Activated CD4-positive, alpha-beta T cell treated with anti-CD3 and anti-CD28 coated beads for 48 hours (primary cell): ENCODE results near the gene GIMAP5.
"Not testable (repeated sequence)": the region's sequence is repeated elsewhere in the genome, so short reads cannot be mapped to it uniquely, and the experiment has no call there.

Experiments
- DNase-seq: peaks from one replicate; pipeline ENCODE4 v3.0.0-alpha.2; 2020

GIMAP5 gene

DNA sequence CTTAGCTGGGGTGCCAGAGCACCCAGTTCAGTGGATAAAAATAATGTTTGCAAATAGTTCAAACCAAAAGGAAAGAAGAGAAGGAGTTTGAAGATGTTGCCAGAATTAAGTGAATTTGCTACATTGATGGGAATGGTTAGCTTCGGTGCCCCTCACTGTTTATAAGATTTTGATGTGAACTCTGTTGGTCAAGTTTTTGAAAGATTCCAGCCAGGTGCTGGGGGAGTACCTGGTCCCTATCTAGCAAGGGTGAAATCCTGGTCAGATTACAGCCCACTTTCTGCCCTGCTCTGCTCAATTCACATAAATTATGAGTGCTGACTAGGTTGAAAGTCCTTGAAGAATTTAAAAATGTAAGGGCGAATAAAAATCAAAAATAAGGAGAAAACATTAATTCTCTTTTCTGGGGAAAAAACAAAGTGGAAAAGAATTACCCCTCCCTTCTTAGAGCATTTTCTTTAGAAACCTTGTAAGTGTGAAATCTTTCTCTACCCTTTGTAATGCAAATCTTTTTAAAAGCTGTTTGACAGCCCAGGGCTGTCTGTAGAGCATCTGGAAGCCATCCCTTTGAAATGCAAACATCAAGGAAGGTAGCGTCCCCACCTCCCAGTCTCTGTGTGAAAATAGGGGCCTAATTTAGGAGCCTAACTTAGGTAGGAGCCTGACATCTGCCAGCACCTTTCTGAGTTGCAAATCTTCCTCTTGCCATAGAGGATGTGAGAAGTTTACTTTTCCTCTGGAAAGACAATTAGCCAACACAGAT is 1.4 kb upstream of the GIMAP5 start:
- DNase-seq, result no peak

DNA sequence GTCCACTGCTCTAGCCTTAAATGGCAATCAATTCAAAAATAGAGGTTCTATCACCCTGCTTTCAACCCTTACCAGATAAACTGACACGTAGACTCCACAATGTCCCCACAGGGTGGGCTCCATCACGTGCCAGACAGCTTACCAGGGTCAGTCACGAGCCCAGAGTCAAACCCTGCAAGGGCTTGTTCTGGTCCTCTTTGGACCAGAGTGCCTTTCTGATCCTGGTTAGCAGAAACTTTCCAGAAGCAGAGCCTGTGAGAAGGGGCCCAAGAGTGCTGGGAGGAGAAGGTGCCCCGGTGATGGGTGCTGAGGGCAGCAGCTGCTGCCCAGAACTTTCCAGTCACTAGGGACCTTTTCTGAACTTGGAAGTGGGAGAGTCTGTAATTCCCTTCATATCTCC is 354 bp upstream of the GIMAP5 start:
- no peak for DNase-seq

DNA sequence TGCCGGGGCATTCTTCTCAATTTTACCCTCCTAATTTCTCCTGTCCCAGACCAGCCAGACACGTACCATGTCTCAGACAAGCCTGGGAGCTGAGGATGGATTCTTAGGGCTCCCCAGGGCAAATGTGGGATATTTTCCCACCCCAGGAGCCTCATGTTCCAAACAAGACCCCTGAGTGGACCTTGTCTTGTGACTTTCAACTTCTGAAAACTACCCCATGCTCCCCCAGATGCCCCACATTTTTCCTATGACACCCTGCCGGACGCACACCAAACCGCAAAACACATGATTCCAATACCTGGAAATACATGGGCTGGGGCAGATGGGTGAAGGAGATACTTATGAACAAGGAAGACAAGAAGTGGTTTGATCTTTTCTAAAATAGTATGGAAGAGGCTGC is 874 bp downstream of the GIMAP5 start:
- DNase-seq, result no peak

DNA sequence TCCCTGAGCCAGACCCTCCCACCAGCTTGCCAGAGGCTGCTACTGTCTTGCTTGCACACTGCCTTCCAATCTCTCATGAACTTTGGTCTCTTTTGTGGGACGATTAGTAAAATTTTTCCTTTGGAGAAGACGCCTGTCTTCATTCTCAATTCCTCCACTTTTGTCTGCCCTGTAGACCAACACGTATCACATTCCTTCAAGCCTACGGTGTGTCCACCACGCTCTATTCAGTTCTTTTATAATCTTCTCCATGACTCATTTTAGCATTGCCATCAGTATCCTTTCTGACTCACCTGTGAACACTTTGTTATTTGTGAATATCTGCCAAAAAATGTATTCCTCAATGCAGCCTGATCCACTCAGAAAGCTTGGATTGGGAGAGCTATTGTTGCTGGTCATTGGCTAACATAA is 1.4 kb downstream of the GIMAP5 start:
- no peak for DNase-seq

DNA sequence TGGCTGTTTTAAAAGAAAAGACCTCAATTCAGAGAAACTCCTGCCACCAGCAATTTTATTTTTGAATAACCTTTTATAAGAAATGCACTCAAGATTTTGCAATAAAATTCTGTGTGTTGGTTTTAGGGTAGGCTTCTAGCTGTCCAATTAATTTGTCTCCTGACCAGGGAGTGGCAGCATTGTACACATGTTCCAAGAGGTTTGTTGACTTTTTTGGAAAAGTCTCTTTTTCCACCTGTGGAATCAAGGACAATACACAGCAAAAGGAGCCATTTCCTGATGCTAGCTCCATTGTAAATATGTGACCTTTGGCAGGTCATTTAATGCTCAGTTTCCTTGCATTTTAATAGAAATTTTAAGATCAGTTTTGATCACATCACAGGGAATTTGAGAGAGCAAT is 1.8 kb downstream of the GIMAP5 start:
- no peak for DNase-seq

DNA sequence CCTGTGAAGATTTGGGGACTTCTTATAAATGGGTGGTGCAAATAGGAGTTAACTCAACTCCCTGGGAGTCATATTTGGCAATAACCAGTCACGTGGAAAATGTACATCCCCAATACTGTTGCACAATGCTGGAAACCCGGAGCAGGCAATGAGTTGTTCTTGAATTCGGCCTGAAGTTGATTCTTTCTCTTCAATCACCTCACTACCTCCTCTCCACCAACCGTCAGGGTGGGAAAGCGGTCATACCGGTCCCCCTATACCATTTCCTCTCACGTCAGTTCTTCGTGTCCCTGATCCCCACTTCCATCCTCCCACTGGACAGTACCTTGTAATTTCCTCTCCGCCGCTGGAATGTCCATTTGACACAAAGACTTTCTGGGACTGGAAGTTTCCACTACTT is 2.8 kb downstream of the GIMAP5 start:
- DNase-seq, result no peak

DNA sequence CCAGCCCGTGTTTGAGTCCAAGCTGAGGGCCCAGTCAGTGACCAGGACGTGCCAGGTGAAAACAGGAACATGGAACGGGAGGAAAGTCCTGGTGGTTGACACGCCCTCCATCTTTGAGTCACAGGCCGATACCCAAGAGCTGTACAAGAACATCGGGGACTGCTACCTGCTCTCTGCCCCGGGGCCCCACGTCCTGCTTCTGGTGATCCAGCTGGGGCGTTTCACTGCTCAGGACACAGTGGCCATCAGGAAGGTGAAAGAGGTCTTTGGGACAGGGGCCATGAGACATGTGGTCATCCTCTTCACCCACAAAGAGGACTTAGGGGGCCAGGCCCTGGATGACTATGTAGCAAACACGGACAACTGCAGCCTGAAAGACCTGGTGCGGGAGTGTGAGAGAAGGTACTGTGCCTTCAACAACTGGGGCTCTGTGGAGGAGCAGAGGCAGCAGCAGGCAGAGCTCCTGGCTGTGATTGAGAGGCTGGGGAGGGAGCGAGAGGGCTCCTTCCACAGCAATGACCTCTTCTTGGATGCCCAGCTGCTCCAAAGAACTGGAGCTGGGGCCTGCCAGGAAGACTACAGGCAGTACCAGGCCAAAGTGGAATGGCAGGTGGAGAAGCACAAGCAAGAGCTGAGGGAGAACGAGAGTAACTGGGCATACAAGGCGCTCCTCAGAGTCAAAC is 5.2 kb downstream of the GIMAP5 start:
- no peak for DNase-seq

DNA sequence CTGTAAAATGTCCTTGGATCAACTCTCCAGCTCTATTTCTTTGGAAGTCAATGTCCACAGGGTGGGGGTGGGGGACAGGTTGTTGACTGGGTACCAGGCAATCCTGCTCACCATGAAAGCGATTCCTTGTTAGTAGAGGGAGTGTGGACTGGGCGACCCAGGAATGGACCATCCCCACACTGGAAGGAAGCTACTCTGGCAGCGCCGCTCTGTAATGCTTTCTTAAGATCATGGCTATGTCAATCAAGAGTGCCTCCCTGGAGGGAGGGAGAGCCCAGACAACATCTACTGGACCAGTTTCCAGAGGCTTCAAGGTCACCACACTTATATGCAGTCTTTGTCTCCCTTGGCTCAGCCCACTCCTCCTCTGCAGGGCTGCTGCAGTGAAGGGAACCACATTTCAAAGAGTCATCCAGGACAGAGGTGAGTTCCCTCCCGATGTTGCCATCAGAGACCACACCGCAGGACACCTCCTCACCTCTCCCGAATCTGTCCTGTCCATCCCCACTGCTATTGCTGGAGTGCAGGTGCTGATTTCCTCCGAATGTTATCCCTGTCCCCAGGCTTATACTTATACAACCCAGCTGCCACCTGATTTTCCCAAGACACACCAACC is 6.9 kb downstream of the GIMAP5 start:
- DNase-seq, result no peak

DNA sequence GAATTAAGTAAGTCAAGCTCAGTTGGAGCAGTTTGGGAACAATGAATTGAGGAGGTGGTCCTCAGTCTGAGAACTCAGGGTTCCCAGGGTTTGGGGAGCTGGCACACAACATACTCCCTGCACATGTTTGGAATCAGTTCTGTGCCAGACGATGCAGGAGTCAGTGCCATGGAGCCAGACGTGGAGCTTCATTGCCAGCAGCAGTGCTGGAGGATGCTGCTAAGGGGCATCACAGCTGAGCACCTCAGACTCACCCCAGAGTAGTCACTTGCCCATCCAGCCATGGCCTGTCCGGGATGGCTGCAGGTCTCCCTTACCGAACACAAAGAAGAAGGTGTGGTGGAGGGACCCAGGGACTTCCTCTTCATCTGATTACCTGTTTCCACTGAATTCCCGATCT is 7.9 kb downstream of the GIMAP5 start:
- DNase-seq, result no peak

DNA sequence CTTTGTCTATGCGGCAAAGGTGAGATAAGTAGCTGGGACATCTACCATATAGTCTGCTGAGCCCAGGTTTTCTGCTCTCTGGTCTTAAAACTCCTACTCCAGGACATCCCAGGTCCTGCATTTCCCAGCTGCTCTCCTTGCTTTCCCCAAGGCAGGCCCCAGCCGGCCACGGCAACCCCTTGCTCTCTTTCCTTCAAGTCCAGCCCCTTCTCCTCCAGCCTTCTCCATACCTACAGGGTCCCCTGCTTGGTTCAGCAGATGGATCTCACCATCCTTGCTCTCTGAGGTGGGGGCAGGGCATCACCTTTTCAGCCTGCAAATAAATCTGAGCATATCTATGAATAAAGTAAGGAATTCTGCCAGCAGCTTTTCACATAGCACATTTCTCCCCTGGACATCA is 8.7 kb downstream of the GIMAP5 start:
- DNase-seq, result no peak

DNA sequence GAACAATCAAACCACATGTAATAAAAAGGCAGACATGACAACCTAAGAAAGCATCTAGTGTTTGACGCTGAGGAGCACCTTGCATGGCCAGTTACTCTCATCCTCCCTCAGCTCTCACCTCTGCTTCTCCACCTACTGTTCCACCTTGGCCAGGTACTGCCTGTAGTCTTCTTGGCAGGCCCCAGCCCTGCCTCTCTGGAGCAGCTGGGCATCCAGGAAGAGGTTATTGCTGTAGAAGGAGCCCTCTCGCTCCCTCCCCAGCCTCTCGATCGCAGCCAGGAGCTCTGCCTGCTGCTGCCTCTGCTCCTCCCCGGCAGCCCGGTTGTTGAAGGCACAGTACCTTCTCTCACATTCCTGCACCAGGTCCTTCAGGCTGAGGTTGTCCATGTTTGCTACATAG is 9.7 kb downstream of the GIMAP5 start:
- DNase-seq, result no peak

DNA sequence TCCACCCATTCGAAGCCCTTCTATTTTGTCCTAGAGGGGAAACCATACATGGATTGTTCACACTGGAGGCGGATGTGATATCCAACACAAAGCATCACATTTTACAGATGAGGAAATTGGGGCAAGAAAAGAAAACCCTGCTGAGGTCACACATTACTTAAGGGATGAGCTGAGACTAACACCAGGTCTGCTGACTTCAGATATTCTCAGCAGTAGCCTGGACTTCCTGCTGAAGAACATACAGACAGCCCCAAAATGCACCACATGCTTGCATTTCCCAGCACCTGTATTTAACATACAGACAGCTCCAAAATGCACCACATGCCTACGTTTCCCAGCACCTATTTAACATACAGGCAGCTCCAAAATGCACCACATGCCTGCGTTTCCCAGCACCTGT is 11.2 kb downstream of the GIMAP5 start:
- no peak for DNase-seq

DNA sequence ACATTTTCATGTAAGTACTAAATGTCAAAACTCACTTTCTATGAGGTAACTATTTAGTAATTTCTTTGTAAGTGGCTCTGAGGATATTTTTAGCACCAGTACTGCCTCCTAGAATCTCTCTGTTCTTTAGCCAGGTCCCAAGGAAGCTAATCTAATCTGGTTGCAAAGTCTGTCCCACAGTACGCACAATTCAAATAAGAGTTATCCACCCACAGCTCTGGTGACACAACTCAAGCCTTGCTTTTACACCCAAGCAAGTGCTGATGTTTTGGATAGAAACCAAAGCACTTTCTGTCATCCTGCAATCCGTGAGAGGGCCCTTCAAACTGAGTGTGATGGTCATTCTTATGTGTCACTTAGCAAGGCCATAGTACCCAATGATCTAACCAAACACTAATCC is 14.5 kb downstream of the GIMAP5 start:
- DNase-seq, result peak; percentile 34

DNA sequence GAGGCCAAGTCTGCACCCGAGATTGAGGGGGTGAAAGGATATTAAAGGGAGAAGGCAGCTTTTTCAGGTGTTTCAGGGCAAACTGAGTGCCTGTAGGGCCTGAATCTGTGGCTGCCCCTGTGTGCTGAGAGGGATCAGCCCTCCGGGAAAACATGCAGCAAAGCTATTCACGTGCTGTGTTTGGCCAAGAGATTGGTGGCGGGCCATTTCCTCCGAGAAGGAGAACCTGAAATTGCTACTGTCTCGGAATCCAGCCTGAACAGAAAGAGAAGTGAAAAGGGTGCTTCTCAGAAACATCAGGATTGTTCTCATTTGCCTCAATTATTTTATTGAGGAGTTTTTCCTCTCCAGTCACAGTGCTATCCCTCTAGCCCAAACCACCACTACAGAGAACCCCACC is 16.0 kb downstream of the GIMAP5 start:
- DNase-seq, result no peak

DNA sequence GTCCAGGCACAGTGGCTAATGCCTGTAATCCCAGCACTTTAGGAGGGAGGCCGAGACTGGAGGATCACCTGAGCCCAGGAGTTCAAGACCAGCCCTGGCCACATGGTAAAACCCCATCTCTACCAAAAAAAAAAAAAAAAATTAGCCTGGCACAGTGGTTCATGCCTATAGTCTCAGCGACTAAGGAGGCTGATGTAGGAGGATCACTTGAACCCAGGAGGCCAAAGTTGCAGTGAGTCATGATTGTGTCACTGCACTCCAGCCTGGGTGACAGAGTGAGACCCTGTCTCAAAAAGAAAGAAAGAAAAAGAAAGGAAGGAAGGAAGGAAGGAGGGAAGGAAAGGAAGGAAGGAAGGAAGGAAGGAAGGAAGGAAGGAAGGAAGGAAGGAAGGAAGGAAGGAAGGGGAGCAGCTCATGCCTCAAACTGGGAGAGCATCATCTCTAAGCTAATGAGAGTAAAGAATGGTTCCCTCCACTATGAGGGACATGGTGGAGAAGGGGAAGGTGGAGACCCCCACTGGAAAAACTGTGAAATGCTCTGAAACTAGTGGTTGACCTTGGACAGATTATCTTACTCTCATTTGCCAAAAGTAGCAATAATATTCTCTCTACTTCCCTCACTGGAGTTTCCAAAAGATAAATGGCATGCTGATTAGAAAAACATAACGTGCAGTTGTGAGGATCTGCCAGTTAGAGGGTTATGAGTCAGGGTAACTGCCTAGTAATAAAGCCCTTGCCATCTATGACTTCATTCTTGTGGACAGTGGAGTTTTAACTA is 16.8 kb downstream of the GIMAP5 start:
- peak; percentile 47 for DNase-seq

DNA sequence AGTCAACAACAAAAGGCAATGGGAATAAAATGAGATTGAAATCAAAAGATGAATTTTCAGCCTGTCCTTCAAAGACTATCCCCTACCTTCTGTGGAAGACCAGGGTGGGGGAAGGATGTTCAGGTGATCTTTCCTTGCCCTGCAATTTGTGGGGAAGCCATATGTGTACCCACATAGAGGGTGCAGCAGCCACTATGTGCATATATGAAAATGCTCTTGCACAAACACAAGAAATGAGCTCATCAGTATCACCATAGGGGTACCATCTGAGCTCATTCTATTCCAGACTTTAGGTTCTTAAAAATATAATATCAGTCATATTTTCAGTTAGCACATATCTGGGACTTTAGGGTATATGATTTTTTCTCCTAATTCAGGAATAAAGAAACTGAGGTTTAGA is 17.7 kb downstream of the GIMAP5 start:
- peak; percentile 18 for DNase-seq

DNA sequence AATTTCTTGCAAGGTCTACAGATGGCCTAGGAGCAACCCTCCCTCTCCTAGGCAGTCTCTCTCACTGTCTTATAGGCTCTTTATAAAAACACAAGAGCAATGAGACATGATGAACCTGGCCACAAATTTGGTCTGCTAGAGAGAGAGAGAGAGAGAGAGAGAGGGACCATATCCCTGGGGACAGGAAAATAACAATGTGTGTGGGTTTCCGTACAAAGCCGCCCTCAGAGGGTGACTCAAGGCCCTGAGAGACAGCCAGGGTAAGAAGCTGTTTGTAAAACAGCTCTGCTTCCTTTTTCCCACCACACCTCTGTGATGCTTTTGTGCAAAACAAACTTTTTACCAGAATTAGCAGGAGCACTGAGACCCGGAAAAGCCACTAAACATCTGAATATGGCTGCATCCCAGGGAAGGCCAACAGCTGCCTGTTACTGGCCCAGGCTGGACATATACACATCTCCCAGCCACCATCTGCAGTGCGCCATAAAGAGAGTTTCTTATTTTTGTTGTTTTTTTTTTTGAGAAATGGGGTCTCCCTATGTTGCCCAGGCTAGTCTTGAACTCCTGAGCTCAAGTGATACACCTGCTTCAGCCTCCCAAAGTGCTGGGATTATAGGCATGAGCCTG is 18.4 kb downstream of the GIMAP5 start:
- peak; percentile 78 for DNase-seq

DNA sequence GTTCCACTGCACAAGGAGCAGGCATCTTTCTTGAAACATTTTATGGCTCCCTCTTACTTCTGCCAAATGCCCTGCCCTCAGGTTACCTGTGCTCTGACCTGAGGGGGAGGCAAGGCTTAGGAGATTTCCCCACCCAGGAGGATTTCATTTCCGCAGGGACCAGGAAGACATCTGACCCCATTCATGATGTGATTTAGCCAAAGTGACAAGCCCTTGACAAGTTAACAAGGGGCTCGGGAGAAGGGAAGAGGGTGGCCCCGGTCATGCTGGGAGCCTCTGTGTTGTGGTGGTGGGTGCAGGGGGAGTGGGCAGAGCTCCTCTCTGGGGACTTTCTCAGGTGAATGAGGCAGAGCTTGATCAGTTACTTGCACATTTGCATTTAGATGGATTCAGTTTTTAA is 18.9 kb downstream of the GIMAP5 start:
- no peak for DNase-seq

DNA sequence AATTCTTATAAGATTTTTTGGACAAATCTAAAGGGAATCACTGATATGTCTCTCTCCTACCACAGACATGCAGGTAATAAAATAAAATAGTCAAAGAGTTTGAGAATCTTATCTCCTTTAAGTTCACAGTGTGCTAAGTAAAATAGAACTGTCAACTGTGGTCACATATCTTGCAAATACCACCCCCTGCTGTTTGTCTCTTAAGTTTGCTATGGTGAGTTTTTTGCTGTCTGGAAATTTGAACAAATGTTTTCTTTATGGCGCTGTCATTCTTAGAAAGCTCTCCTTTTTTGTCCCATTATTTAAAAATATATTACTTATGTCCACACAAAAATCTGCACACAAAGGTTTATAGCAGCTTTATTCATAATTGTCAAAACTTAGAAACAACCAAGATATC is 19.6 kb downstream of the GIMAP5 start:
- no peak for DNase-seq

DNA sequence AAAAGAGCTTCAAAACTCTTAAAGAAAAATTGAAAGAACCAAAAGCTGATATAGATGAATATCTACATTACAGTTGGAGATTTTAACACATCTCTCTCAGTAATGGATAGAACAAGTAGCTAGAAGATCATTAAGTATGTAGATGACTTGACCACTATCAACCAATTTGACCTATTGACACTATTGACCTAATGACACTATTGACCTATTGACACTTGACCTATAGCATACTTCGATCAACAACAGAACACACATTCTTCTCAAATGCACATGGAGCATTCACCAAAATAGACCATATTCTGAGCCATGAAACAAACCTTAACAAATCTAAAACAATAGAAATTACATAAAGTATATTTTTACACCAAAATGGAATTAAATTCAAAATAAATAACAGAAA is 22.3 kb downstream of the GIMAP5 start:
- no peak for DNase-seq

DNA sequence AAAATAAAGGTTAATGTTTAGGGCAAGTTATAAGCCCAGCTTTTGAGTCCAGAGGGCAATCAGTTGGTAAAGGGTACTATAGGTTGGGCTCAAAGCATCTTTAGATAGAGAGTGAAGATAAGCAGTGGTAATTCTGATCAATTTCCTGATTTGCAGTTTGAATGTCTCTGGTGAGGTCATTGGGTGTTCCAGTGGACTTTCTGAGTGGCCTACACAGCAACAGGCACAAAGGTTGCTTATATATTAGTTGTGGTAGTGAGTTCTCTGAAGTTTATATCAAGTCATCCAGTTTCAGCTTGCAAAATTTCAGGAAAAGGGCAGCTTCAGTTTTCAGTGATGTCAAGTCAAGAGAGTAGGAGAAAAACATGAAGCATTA is 29.1 kb downstream of the GIMAP5 start:
- no peak for DNase-seq

DNA sequence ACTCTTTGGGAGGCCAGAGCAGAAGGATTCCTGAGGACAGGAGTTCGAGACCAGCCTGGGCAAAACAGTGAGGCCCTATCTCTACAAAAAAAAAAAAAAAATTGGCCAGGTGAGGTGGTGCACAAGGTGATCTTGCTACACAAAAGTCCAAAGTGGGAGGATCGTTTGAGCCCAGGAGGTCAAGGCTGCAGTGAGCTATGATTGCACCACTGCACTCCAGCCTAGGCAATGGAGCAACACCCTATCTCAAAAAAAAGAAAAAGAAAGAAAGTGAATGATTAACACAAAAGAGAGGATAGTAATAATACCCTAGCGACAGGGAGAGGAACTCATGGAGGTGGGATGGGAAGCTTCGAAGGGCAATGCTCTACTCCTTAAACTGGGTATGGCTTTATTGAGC is 32.5 kb downstream of the GIMAP5 start:
- no peak for DNase-seq

DNA sequence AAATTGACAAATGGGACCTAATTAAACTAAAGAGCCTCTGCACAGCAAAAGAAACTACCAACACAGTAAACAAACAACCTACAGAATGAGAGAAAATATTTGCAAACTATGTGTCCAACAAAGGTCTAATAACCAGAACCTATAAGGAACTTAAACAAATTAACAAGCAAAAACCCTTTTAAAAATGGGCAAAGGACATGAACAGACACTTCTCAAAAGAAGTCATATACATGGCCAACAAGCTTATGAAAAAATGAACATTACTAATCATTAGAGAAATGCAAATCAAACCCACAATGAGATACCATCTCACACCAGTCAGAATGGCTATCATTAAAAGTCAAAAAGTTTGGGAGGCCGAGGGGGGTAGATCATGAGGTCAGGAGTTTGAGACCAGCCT is 36.9 kb downstream of the GIMAP5 start:
- DNase-seq, result not testable (repeated sequence)
